Body of pancreas (tissue), 4 donors: Measurements from ENCODE around the gene CAMK4.

Source experiments
- POLR2A ChIP-seq, 3 donors: fragments of 450-650 bp; IDR thresholded peaks; one replicate each; pipeline ENCODE4 v1.6.1; 2016; ENCODE audit warnings: antibody characterized with exemption in 3 of 3, mild to moderate bottlenecking in 2 of 3
- TF ChIP-seq, protein P1 (sequence below), 7 experiments: fragments of 450-650 bp in 4 of 7; fragments of 200-600 bp in 3 of 7; sonication (generic) in 3 of 7; IDR thresholded peaks; one replicate each; pipeline ENCODE4 v1.5.1; 2016 to 2019; ENCODE audit warnings: antibody characterized with exemption in 7 of 7

- TF ChIP-seq, protein P1, sequence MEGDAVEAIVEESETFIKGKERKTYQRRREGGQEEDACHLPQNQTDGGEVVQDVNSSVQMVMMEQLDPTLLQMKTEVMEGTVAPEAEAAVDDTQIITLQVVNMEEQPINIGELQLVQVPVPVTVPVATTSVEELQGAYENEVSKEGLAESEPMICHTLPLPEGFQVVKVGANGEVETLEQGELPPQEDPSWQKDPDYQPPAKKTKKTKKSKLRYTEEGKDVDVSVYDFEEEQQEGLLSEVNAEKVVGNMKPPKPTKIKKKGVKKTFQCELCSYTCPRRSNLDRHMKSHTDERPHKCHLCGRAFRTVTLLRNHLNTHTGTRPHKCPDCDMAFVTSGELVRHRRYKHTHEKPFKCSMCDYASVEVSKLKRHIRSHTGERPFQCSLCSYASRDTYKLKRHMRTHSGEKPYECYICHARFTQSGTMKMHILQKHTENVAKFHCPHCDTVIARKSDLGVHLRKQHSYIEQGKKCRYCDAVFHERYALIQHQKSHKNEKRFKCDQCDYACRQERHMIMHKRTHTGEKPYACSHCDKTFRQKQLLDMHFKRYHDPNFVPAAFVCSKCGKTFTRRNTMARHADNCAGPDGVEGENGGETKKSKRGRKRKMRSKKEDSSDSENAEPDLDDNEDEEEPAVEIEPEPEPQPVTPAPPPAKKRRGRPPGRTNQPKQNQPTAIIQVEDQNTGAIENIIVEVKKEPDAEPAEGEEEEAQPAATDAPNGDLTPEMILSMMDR (IDR thresholded peaks at IDR 0.05), result no peak
- TF ChIP-seq POLR2A (IDR thresholded peaks at IDR 0.05), result no peak
These were observed 293.8 kb downstream of the CAMK4 start for GRCh38 chr5:111517853-111518501.
